HL-60/S4 treated with retinoic acid at 250 ng/mL for 4 days and 3 days (cell line): Measurements from ENCODE around the gene MCIDAS.

Source experiments
- in situ Hi-C: fragments of 300-500 bp; cut with MboI; formaldehyde crosslinking; loops from 2 replicates; pipeline ENCODE4 v1.7.0; 2022; ENCODE audit warnings: low sequenced_read_pairs

MCIDAS gene

GRCh38 chr5:55222985-55223811 is 3.9 kb downstream of the MCIDAS start:
- in situ Hi-C loops, result no loop called here

GRCh38 chr5:55222092-55222984 is 4.8 kb downstream of the MCIDAS start:
- in situ Hi-C loops, result no loop called here

DNA sequence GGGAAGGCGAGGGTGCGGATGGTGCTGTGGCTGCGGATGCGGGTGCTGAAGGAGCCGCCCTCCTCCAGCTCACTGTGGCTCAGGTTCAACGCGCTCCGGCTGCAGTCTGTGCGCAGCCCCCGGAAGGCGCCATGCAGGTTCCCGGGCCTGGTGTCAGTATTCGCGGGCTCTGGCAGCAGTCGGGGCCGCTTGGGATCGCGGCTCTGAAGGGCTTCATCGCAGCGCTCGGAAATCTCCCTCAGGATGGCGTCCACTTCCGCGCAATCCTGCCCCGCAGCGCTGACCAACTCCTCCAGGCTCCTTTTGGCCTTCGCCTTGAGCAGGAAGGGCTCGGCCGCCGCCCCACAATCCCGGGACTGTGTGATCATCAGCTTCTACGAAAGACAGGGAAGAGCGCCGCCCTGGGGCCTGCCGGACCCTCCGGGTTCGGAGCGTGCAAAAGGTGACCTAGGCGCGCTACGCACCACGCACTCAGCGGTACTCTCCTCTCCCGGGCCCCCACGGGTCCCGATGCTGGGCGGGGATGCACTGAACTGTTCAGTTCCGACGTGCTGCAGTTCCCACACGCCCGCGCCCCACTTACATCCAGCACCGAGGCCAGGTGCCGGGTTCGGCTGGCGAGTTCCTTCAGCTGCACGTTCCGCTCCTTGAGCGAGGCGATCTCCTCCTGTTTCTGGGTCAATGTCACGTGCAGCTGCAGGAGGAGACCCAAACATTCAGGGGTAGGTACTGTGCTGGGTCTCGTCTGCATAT is 6.5 kb downstream of the MCIDAS start:
- in situ Hi-C loops, result no loop called here

DNA sequence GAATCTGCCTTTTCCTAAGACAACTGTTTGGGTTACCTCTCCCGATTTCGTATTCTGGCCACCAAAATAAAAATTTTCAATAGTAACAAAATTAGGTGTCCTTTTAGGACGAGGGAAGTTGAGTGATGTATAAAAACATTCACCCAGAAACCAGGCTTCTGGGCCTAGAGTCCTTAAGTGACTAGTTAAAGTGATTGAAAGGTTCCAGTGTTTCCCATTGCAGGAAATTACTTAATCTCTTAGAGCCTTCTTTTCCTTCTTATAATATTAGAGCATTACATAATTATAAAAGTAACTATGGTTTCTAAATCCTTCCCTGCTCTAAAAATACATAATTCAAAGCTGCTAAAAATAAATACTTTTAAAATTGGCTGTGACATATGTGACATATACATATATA is 7.3 kb downstream of the MCIDAS start:
- in situ Hi-C loops, result no loop called here

GRCh38 chr5:55218967-55219366 is 8.1 kb downstream of the MCIDAS start:
- in situ Hi-C loops, result no loop called here

- in situ Hi-C loops, result no loop called here
Observed at GRCh38 chr5:55211184-55211874, 15.8 kb downstream of the MCIDAS start.

DNA sequence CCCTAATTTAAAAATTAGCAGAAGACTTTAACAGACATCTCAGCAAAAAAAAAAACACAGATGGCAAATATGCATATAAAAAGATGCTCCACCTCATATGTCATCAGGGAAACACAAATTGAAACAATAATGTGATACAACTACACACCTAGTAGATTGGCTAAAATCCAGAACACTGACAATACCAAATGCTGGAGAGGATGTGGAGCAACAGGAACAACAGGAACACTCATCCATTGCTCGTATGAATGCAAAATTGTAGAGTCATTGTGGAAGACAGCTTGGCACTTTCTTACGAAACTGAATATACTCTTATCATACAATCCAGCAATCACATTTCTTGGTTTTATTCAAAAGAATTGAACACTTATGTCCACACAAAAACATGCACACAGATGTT is 22.1 kb downstream of the MCIDAS start:
- in situ Hi-C loops, result no loop called here

DNA sequence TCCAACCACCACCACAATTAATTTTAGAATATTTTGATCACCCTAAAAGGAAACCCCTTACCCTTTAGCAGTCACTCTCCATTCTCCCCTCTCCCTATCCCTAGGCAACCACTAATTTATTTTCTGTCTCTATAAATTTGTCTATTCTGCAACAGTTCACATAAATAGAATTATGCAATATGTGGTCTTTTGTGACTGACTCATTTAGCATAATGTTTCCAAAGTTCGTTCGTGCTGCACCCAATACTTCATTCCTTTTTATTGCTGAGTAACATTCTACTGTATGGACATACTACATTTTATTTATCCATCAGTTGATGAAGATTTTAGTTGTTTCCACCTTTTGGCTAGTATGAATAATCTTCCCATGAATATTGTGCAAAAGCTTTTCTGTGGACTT is 36.0 kb downstream of the MCIDAS start:
- in situ Hi-C loops, result no loop called here

- in situ Hi-C loops, result no loop called here
Observed at GRCh38 chr5:55188656-55189540, 38.2 kb downstream of the MCIDAS start.

DNA sequence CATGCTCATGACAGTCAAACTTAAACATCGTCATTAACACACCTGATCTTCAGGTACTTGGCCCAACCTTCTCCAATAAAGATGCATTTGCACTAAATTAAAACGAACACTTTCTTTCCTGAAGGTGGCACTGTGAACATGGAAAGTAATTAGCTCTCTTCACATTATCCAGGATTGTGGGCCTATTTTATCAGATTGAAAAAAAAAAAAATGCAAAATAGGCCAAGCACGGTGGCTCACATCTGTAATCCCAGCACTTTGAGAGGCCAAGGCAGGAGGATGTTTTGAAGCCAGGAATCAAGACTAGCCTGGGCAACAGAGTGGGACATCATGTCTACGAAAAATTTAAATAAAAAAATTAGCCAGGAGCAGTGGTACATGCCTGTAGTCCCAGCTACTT is 39.7 kb downstream of the MCIDAS start:
- in situ Hi-C loops, result no loop called here

DNA sequence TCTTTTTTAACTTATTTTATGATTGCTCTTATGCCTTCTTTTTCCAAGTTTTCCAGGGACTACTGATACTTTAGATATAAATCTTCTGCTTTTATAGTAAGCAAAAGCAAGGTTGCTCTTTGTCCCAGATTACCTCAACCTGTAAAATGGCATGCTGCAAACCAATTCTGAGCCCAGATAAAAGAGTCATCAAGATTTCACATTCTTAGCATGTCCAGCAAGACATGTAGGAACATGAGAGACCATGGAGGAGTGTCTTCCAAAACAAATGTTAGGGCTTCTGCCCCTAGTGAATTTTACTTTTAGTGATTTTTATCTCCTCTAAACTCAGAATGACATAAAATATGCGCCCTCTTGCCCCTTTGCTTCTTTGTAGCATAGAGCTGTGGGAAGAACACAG is 47.1 kb downstream of the MCIDAS start:
- in situ Hi-C loops, result no loop called here

DNA sequence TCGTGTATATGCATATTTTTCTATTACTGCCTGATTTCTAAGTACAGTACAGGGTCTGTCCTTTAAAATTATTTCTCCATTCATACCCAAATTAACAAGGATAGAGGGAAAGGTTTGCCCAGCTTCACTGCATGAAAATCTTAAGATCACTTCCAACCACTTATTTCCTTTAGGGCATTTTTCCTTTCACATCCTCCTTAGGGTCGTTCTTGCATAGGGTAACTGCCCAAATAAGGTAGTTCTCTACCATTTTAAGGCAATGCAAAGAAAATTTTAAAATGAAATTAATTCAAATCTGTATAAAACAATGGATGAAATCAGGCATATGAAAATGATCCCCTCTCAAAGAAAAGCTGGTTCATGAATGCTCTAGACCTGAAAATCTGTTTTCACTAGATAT is 50.0 kb downstream of the MCIDAS start:
- in situ Hi-C loops, result no loop called here

- in situ Hi-C loops, result no loop called here
Observed at GRCh38 chr5:55176176-55176818, 50.8 kb downstream of the MCIDAS start.

DNA sequence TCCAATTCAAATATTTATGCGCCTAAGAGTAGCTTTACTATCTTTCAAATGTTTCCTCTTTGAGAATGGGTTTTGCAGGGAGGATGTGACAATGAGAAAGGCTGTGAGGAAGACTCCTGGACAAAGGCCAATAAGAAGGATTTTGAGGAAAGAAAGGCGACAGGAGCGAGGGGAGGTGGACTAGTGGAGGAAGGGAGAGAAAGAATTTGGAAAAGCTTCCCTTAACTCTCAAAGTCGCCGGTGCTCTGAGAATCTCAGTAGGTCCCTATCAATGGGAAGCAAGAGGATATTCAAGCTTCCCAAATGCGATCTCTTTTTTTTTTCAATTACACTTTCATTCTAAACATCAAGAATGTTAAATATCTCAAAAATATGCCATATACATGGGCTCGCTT is 51.3 kb downstream of the MCIDAS start:
- in situ Hi-C loops, result no loop called here

DNA sequence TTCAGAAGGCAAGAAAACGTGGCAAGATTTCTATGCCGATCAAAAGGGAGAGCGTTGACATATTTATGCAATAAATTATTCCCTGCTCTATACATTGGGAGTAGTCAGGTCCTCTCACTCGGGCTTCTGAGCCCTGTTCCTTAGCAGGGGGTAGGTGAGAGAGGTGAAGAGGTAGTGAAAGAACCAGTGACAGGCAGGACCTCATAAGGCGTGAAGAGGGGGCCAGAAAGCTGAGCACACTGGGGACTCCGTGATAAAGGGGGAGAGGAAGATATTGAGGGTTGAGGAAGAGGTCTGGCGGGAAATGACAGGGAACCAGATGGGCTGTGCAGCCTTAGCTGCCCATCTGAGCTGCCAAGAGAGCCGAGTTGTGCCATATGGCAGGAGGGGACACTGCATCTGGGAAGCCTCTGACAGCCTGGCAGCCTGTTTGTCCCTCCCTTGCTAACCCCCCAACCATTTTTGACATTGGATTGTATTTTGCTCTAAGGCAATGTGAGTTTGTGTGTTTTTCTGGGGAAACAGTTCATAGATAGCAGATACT is 53.4 kb downstream of the MCIDAS start:
- in situ Hi-C loops, result no loop called here

DNA sequence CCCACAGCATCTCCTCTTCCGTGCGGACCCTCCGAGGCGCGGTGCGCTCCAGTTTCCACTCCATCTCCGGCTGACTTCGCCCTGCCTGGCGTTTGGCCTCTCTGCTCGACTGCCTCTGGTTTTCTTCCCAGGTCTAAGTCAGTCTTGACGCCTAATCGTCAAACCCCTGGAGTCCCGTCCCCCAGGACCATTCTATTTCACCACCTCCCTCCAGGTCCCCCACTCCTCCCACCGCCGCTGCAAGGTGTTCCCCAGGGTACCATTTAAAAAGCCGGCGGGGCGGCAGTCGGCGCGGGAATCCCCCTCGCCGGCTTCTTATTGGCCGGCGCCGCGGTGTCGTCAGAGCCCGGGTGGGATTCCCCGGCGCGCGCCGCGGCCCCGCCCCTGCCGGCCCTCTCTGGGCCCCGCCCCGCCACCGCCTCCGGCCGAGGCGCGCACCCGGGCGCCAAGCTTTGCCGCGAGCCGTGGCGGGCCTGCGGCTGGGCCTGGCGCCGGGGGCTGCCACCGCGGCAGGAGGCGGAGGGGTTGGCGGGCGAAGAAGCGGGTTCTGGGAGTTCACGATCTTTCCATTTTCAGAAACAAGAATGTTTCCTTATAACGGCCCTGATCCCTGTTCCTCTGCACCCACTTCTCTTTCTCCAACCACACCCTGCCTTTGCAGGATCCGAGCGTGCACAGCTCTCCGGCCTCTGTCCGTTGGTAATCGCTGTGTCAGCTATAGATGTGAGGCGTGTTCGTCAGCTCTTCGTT is 54.0 kb downstream of the MCIDAS start, which contains the start of gene CDC20B:
Gene CDC20B, minus strand, starts transcription at position 241 of the 750 bp plus-strand sequence. Its CDS starts 177 bp downstream, at position 64.
- in situ Hi-C loops, result no loop called here

DNA sequence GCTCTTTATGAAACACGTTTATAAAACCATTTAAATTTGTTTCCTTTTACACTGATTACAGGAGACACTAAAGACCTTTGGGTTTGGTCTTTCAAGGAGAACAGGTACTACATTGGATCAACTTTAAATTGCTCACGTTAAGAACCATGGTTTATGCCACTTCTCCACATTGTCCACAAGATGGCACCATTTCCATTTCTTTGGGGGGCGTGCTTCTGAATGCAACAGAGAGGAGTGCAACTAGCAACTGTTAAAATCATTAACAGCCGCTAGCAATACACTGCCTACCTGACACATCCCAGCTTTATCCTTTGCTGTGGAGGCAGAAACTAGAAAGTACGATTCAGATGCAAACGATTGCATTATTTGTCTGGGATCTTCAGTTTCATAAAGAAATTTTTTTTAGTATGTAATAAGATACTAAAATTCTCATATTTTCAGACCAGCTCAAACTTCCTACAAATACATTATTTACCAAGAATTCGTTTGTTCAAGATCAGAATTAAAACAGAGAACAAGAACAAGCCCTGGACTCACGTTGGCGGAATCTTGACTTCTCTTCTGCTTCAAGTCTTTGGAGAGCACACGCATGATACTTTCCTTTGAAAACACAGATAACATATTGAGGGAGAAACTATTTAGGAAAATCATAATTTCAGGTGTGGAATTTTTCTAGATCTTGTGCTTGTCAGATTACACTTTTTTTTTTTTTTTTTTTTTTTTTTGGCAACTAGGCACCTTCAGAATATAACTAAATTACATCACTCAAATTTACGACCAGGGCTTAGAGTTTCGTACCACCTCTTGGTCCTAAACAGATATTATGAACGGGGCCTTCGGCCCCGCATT is 54.8 kb downstream of the MCIDAS start:
- in situ Hi-C loops, result no loop called here
